RPMI7951 (cell line): ENCODE measurements around the gene CABLES2. TPM values are rescaled to one million over a fixed set of nuclear protein-coding genes. Genes with fewer than 3 reads are reported as not detected.
"Not testable (repeated sequence)": the region's sequence is repeated elsewhere in the genome, so short reads cannot be mapped to it uniquely, and the experiment has no call there.

Experiments used
- DNase-seq: peaks from one replicate; pipeline ENCODE4 v3.0.0-alpha.2; 2012; ENCODE audit warnings: low read depth
- total RNA-seq: library from RNA; depleted of rRNA; stranded (reverse); fragments of >200 nt; shearing (Covaris generic); gene quantifications from 2 replicates; pipeline ENCODE4 v1.2.3, GENCODE V29; 2014

The CABLES2 gene
- total RNA-seq, 1 experiment from 2014 or later: 4.7 TPM

DNA sequence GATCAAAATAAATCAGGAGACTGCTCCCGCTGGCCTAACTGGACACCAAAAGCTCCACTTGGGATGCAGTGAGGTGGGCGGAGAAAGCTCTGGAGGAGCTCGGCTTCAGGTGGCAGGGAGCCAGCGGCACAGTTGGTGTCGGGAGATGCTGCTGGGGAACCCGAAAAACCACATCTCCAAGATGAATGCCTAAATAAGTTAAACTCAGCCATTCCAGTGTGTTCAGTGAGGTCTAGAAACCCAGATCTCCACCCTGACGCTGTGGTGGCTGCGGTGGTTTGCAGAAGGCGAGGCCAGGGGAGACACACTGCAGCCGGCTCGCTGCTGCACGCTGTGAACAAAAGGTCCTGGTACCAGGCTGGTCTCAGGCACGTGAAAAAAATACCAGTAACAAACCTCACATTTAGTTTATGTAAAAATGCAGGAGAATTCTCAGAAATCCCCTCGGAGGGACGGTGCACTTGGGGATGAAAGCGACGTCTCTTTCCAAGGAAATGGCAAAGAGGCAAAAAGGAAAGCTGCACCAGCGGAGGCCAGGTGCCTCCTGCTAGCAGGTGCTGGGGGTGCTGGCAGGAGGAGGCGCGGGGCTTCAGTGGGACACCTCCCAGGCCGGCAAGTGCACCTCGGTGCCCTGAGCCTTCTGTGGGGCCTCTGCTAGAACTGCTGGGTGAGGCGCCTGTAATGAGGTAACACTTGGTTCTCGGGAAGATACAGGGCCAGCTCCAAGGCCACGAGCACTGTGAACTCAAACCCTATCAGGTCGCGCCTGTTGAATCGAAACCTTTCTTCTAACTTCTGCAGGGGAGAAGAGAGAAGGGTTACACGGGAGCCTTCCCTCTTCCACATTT lies 16.5 kb downstream of the CABLES2 start:
- DNase-seq: no peak

DNA sequence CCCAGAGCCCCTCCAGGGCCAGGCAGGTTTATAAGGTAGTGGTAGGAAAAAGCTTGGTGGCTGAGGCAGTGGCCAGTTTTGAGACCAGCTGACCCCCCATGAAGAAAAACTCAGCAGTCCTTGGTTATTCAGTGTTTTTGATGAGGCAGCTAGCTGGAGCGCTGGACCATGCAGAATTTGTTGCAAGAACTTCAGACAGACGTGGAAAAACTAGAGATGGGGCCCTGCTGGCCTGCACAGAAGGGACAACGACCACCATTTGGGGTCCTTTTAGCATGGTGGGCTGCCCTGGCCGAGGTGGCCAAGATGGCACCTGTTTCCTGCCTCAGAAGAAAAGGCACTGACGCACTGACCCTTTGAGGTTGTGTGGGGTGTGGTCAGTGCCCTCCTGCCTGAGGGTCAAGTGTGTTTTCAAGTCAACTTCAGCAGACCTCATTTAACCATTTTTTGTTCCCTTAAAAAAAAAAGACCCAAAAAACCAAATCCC lies 17.4 kb downstream of the CABLES2 start:
- DNase-seq: no peak

DNA sequence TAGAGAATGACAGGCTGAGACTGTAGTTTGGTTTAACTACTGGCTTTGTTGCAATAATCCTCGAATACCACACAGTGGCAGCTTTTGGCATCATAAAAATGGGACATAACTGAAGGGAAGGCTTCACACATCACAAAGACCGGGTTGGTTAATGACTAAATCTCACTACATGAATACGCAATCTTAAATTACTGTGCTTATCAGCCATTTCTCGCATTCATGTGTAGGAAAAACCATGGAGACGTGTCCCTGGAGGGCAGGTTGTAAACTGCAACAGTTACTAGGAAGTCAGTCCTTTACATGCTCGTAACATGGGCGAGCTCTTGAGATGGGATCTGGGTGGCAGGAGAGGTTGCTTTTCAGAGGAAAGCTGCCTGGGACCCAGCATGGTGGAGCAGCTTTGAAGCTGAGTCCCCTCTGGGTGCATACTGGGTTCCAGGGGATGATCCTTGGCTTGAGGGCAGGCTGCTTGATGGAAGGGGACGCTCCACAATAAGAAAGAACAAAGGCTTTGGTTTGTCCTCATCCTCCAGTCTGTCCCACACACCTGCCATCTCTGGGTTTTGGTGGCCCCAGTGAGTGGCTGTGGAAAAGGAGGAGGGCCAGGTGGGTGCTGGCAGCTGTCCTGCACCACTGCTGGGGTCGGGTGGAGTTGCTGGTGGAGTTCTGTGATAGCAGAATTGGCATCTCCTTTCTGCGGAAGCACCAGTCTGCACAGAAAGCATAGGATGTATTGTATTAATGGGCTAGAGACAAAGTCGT lies 18.1 kb downstream of the CABLES2 start:
- DNase-seq: no peak

DNA sequence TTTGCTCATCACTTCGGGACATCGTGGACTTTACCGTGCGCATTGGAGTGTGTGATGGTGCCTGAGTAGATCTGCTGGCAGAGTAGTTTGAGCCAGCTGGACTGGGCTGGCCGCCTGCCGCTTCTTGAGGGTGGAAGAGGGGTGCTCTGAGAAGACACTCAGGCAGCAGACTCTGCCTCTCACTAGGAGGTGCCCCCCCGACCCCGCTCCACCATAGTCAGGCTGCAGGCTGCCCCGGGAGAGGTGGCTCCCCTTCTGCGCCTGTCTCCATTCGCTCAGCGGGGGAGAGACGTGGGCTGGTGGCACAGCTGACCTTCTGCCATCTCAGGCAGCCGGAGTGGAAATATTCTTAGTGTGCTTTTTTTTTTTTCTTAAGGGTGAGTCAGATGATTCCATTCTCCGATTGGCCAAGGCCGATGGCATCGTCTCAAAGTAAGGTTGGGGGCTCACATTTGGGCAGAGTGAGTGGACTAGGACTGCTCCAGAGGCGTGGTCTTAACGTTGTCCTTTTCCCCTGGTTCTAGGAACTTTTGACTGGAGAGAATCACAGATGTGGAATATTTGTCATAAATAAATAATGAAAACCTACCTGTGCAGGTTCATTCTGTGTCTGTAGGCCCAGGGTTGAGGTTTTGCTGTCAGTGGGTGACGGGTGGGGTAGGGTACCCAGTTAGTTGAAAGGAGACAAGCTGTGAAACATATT lies 19.0 kb downstream of the CABLES2 start:
- no peak for DNase-seq

DNA sequence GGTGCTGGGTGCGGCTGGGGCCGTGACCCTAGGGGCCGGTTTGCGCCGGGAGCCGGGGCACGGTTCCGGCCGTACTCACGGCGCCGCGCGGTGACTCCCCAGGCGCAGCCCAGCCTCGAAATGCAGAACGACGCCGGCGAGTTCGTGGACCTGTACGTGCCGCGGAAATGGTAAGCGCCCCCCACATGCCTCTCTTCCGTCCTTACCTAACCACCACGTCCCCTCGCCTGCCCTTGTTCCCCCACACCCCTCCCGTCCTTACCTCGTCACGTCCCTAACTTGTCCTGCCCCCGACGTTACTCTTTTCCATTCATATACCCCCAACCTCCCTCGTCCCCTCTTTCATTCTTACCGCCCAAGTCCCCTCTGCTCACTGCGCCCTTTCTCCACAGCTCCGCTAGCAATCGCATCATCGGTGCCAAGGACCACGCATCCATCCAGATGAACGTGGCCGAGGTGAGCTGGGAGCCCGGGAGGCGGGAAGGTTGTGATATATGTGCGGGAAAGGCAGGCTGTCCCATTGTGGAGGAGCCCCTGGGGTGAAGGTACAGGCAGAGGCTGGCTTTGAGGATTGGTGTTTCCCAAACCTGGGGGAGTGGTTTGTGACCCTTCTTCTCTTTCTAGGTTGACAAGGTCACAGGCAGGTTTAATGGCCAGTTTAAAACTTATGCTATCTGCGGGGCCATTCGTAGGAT lies 19.7 kb downstream of the CABLES2 start:
- DNase-seq: no peak

DNA sequence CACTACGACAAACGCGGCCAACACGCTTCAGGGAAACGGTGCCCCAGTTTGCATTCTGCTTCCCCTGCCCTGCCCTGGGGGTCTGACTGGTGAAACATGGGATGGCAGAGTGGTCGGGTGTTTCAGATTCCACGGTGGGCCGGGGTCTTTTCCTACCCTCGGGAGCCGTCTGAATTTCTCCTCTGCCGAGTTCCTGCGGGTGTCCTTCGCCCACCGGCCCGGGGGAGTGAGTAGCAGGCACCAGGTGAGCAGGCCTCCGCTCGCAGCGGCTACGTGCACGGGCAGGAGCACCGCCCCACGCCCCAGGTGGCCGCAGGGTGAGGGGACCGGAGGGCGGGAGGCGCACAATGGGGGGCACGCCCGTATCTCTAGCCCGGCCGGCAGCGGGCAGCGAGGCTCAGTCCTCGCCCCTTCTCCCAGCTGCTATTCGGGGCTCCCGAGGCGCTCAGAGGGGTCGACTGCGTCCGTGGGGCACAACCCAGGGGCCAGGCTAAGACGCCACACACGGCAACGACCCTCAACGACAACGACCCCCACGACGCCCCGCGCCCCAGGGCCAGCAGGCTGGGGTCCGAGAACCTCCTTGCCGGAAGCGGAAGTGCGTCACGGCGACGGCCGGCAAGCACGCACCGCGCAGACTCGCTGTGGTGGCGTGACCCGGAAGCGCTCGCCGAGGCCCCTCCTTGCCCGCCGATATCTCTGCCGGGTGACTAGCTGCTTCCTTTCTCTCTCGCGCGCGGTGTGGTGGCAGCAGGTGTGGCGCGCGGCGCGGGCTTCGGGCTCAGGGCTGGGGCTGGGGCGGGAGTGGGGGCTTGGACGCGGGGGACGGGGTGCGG lies 20.5 kb downstream of the CABLES2 start, which contains the start of gene RPS21:
Gene RPS21, plus strand, starts transcription at position 721 of the 836 bp plus-strand sequence. CDS start 236 bp downstream, outside the sequence.
- peak; percentile 93 for DNase-seq

DNA sequence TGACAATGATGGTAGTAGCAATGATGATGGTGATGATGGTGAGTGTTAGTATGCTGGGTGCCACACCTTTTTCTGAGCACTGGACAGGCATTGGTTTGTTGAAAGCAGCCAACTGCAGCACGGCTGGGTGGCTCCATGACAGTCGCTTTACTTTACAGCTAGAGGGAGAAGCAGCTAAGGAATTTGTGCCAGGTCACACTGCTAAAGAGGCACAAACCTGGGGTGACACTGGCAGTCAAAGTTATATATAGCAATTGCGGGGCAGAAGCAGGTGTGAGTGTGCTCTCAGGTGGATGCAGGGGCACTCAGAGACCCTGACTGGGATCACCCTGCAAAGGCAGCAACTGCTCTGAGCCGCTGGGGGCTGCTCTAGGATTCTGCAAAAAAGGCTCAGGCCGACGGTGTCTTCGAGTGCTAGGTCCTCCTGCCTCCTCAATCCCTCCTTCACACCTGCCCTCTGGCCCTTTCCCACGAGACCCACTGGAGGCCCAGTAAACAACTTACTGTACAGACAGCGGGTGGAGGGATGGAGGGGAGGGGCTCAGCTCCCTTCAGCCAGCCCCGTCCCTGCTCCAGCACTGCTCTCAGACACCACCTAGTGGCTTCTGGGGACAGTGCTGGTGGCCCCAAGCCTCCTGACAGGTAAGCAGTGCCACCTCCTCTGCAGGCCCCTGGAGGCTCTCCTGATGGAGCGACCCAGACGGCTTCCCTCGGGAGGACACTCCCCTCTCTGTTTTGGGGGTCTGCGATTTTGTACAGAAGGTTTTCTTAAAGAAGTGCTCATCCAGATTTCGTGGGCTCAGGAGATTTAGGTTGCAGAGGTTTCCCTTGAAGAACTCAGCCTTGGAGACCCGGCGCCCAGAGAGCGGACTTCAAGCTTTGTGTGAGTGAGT lies 24.5 kb downstream of the CABLES2 start:
- peak; percentile 73 for DNase-seq

DNA sequence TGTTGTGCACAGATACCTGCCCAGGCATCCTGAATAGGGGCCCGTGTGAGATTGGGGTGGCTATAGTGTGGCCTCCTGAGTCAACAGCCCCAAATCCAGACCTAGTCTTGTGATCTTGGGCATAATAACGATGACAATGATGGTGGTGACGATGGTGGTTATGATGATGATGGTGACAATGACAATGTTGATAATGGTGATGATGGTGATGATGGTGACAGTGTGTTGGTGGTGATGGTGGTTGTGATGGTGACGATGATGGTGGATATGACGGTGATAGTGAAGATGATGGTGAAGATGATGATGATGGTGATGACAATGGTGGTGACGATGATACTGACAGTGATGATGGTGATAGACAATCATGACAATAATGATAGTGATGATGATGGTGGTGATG lies 25.2 kb downstream of the CABLES2 start:
- DNase-seq: no peak

DNA sequence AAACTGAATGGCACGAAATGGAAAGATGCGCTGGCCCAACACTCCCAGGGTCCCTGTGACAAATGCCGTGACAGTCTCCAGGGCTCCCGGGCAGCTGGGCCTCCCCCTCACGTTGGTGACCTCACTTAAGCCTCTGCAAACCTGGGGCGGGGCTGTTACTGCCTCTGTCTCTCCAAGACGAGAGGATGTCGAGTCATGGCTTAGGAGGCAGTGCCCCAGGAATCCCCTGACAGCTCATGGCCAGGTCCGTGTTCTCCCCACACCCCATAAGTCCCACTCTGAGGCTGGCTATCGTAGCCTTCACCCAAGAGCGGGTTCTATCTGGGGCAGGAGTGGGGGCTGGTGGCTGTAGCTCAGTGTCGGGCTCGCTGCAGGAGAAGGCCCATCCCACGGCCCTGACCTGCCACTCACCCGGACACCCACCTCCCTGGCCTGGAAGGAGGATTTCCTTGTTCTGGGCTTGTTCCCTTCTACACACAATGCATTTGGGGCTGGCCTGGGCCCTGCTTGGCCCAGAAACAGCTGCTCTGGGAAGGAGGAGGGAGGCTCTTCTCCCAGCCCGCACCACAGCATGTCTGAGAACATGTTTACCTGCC lies 25.8 kb downstream of the CABLES2 start:
- peak; percentile 81 for DNase-seq

DNA sequence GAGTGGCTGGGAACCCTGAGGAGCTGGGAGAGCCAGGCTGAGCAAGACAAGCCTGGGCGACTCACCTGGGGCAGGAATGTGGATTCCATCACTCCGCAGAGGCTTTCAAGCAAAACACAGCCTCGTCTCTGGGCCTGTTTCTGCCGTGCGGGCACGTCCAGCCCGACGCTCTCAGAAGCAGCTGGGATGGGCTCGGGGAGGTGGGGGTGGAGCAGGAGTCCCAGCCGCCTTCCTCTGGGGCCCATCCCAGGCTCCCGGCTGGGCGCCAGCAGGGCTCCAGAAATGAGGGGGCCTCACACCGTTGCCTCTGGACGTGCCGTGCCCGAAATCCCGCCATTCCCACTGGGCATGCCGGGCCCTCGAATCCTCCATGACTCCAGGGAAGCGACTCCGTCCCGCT lies 28.9 kb downstream of the CABLES2 start:
- DNase-seq: no peak

DNA sequence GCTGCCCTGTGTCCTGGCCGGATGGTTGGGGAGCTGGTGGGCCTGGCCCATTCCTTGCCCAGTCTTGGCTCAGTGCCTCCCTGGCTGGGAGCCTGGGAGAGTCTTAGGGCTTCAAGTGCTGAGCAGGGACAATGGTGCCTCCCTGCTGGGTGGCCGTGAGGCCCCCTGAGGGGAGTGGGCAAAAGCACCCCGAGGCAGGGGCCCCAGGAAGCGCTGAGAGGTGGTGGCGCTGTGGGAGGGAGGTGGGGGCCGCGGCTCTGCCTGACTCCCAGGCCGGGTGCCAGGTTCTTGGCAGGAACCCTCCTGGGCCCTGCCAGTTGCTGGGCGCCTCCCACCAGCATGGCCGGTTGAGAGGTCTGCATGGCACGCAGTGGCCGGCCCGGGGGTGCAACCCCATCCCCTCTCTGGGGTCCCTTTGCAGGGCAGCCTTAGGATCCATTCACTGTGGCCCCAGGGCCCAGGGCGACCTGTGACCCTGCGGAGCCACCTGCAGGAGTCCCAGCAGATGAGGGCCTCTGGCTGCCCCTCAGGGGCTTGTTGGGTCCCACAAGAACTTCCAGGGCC lies 29.4 kb downstream of the CABLES2 start:
- no peak for DNase-seq

DNA sequence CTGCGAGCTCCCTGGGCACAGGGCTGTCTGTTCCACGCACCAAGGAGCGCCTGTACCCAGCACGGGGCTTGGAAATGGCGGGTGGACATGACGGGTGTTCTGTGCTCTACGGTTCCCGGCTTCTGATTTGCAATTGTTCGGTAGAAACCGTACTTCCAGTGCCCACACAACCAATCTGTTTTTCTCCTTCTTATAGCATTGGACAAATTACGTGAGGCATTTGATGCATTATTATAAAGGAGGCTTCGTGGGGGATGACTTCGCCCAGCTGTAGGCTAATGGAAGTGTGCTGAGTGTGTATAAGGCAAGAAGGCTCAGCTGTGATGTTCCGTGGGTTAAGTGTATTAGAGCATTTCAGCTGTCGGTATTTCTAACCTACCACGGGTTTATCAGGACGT lies 30.0 kb downstream of the CABLES2 start:
- no peak for DNase-seq

DNA sequence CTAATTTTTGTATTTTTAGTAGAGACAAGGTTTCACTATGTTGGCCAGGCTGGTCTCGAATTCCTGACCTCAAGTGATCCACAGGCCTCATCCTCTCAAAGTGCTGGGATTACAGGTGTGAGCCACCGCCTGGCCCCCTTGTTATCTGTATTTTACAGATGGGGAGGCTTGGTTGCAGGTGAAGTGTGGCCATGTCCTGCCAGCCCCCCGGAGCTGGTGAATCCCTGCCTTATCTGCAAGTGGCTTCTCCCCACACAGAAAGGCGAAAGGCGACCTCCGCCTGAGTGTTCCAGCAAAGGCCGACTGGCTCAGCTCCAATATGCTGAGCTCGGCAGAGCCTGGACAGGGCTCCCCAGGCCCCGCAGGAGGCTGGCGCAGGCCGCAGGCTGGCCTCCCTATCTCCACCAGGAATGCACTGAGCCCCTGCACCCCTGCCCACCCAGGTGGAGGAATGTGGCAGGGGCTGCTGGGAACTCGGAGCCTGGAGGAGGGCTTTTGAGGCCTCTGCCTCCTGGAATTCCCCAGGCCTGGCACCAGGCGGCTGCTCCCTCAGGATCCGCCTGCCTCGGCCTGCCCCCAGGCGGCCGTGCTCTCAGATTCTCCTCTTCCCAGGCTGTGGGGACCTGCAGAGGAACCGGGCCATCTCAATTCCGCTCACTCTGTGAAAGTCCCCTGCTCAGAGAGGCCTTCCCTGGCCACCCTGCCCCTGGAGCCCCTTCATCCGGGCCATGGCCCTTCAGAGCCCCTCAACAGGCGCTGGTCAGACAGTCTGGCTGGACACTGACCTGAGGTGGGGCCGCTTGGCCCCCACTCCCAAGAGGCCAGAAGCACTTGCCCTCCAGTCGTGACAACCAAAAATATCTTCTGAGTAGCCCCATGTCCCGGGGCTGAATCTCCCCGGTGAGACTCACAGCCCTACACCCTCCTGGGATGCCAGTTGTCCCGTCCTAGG lies 30.7 kb downstream of the CABLES2 start:
- peak; percentile 72 for DNase-seq

DNA sequence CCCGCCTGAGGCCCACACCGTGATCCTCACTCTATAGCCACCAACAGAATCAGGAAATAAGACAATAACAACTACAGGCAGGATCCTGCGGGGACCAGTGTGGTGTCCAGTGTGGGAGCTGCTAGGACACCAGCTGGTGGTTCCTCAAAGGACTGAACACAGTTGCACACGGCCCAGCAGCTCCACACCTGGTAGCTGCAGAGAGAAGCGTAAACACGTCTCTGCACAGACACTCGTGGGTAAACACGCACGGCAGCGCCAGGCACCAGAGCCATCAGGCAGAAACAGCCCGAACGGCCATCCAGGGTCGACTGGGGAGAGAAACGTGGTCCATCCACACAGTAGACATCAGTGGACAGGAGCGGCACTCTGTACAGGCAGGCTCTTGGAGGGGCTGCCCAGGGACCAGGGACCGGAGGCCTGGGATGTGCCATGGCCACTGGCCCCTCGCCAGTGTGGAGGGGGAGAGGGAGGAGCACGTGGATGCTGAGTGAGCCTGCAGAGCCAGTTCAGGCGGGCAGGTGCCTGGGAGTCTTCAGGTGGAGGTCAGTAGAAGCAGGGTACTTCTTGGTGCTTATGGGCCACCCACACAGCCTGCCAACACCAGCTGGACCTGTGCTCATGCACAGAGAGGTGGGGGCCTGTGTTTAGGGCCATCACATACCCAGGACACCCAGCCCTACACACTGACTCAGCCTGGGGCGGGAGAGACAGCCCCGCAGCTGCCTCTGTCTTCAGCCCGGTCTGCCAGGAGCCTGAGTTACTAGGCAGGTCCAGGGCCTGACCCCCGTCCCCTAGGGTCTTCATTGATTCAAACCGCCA lies 32.5 kb downstream of the CABLES2 start:
- DNase-seq: peak; percentile 54

DNA sequence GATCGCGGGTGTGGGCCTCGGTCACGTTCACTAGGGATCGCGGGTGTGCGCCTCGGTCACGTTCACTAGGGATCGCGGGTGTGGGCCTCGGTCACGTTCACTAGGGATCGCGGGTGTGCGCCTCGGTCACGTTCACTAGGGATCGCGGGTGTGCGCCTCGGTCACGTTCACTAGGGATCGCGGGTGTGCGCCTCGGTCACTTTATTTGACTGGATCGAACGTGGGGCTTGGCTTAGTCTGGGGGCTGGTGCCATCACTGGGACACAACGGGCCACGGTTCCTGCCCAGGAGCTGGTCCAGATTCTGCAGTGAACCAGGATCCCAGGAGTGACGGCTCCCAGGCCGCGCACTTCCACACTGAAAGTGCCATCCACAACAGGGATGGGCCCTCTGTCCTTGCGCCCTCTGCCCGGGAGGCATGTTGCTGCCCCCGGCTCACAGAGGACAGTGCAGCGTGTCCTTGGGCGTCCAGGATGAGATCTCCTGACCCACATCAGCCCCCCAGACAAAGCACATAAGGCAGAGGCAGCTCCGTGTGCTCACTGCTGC lies 33.4 kb downstream of the CABLES2 start:
- DNase-seq: not testable (repeated sequence)
